ENCODE results near the gene SPTB. TPM values are rescaled to one million over a fixed set of nuclear protein-coding genes. Genes with fewer than 3 reads are reported as not detected.

The SPTB gene
- total and polyA plus RNA-seq, 10 of the 15 experiments (the other 5 are each of a cell fraction or from before 2014, with no cell fraction given): under 0.01 to 0.04 (median 0.02) TPM; not detected in 4

GRCh38 chr14:64867182-64867581, 12.5 kb downstream of the SPTB start (continued):
- no peak for TF ChIP-seq BCL3 (IDR thresholded peaks at IDR 0.05; ENCODE audit: borderline replicate concordance, insufficient read depth, low read depth, low read length, poor library complexity, severe bottlenecking)

GRCh38 chr14:64865992-64866391, 13.7 kb downstream of the SPTB start:
- 43% methylated on average over 6 of the region's 6 CpGs for WGBS (ENCODE audit: insufficient coverage, insufficient replicate concordance, low lambda C conversion rate, missing lambda C conversion rate)
- ChIA-PET RAD21 (ENCODE audit: unreplicated experiment) (no interaction called here), CTCF (no interaction called here), POLR2A (no interaction called here), SMC1A (ENCODE audit: uncharacterized antibody, unreplicated experiment) (no interaction called here)
- DNase-seq (ENCODE audit: low read depth, low spot score) (no peak), ATAC-seq (no peak), FAIRE-seq (no peak)
- Histone ChIP-seq H3K4me3 (no peak overlapping the region), H4K20me1 (ENCODE audit: control insufficient read depth, insufficient read depth) (no peaks in the 10 kb centered on the region), H3K79me2 (ENCODE audit: control insufficient read depth, insufficient read depth, low read length) (no peaks in the 10 kb centered on the region), H3K27ac (ENCODE audit: control insufficient read depth, insufficient read depth) (no peak overlapping the region), H3K36me3 (ENCODE audit: control insufficient read depth in 2 of 2, insufficient read depth in 2 of 2, low read length in 1 of 2) (no peaks in the 10 kb centered on the region), H2AFZ (ENCODE audit: control insufficient read depth, low read depth, low read length) (no peak overlapping the region), H3K27me3 (replicated peaks in 1 of 2; ENCODE audit: control insufficient read depth in 2 of 2, insufficient read depth in 2 of 2, low read length in 1 of 2) (peaks cover 0 to 5% of the 10 kb centered on the region in 2 experiments; a peak in 1 of 4 replicates), H3K9me3 (replicated peaks; ENCODE audit: control insufficient read depth, insufficient read depth, low read length) (no peaks in the 10 kb centered on the region), H3K9ac (ENCODE audit: control insufficient read depth, insufficient read depth, low read length) (no peak overlapping the region), H3K4me2 (ENCODE audit: control insufficient read depth, insufficient read depth) (no peak overlapping the region), H3K4me1 (ENCODE audit: control insufficient read depth, insufficient read depth, low read length) (no peaks in the 10 kb centered on the region)
- no TSS peak for BruUV-seq (replicated peaks)
- TF ChIP-seq, protein P1, sequence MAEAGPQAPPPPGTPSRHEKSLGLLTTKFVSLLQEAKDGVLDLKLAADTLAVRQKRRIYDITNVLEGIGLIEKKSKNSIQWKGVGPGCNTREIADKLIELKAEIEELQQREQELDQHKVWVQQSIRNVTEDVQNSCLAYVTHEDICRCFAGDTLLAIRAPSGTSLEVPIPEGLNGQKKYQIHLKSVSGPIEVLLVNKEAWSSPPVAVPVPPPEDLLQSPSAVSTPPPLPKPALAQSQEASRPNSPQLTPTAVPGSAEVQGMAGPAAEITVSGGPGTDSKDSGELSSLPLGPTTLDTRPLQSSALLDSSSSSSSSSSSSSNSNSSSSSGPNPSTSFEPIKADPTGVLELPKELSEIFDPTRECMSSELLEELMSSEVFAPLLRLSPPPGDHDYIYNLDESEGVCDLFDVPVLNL (IDR thresholded peaks at IDR 0.05; ENCODE audit: low read depth, low read length): no peak
- TF ChIP-seq BACH1 (IDR thresholded peaks at IDR 0.05; ENCODE audit: borderline replicate concordance) (no peak), POLR2AphosphoS5 (IDR thresholded peaks at IDR 0.05; ENCODE audit: low read length) (no peak), EZH2 (IDR thresholded peaks at IDR 0.05; ENCODE audit: borderline replicate concordance, control insufficient read depth, low read depth, low read length) (no peak), TARDBP (IDR thresholded peaks at IDR 0.05; ENCODE audit: borderline replicate concordance) (no peak), NFYB (IDR thresholded peaks at IDR 0.05; ENCODE audit: insufficient read depth, low read depth, low read length) (no peak), TCF7 (IDR thresholded peaks at IDR 0.05; ENCODE audit: borderline replicate concordance) (no peak), CHD1 (IDR thresholded peaks at IDR 0.05; ENCODE audit: low read depth, low read length) (no peak), TCF3 (IDR thresholded peaks at IDR 0.05; ENCODE audit: borderline replicate concordance, insufficient read depth, low read depth, low read length) (no peak), BCLAF1 (IDR thresholded peaks at IDR 0.05) (no peak), KDM1A (IDR thresholded peaks at IDR 0.05; ENCODE audit: borderline replicate concordance) (no peak), RAD21 (IDR thresholded peaks at IDR 0.05; ENCODE audit: insufficient read depth, low read depth, low read length) (no peak)
- TF ChIP-seq, protein P2, sequence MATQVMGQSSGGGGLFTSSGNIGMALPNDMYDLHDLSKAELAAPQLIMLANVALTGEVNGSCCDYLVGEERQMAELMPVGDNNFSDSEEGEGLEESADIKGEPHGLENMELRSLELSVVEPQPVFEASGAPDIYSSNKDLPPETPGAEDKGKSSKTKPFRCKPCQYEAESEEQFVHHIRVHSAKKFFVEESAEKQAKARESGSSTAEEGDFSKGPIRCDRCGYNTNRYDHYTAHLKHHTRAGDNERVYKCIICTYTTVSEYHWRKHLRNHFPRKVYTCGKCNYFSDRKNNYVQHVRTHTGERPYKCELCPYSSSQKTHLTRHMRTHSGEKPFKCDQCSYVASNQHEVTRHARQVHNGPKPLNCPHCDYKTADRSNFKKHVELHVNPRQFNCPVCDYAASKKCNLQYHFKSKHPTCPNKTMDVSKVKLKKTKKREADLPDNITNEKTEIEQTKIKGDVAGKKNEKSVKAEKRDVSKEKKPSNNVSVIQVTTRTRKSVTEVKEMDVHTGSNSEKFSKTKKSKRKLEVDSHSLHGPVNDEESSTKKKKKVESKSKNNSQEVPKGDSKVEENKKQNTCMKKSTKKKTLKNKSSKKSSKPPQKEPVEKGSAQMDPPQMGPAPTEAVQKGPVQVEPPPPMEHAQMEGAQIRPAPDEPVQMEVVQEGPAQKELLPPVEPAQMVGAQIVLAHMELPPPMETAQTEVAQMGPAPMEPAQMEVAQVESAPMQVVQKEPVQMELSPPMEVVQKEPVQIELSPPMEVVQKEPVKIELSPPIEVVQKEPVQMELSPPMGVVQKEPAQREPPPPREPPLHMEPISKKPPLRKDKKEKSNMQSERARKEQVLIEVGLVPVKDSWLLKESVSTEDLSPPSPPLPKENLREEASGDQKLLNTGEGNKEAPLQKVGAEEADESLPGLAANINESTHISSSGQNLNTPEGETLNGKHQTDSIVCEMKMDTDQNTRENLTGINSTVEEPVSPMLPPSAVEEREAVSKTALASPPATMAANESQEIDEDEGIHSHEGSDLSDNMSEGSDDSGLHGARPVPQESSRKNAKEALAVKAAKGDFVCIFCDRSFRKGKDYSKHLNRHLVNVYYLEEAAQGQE (IDR thresholded peaks at IDR 0.05; ENCODE audit: low read depth, low read length): no peak
- in situ Hi-C loops (cut with MboI): no loop called here
- intact Hi-C loops (cut with micrococcal nuclease; ENCODE audit: unreplicated experiment): no loop called here
